NCI-H146 treated with DMSO at 0.1 percent for 48 hours (cell line): ENCODE data around the gene C12orf43.

Experiments used
- DNase-seq: peaks from one replicate; lab custom pipeline; 2025; ENCODE audit not compliant: unreplicated experiment; lab: John Stamatoyannopoulos, UW

Gene C12orf43

GRCh38 chr12:120999191-121000120 is 16.8 kb downstream of the C12orf43 start:
- DNase-seq = no peak

GRCh38 chr12:120998435-120998834 is 17.9 kb downstream of the C12orf43 start:
- no peak for DNase-seq

- DNase-seq = no peak
Measured at GRCh38 chr12:120997448-120997847, 18.8 kb downstream of the C12orf43 start.

GRCh38 chr12:120996133-120996746 is 20.0 kb downstream of the C12orf43 start:
- no peak for DNase-seq

DNA sequence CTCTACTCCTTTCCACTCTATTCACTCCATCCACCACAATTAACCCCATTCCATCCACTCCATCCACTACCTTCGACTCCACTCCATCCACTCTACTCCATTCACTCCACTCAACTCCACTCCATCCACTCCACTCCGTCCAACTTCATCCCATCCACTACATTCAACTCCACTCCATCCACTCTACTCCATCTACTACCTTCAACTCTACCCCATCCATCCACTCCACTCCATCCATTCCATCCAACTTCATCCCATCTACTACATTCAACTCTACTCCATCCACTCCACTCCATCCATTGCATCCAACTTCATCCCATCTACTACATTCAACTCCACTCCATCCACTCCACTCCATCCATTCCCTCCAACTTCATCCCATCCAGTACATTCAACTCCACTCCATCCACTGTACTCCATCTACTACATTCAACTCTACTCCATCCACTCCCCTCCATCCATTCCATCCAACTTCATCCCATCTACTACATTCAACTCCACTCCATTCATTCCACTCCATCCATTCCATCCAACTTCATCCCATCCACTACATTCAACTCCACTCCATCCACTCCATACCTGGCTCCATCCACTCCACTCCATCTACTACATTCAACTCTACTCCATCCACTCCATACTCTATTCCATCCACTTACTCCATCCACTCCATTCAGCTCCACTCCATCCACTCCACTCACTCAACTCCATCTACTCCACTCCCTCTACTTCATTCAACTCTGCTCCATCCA is 21.5 kb downstream of the C12orf43 start:
- DNase-seq = no peak

DNA sequence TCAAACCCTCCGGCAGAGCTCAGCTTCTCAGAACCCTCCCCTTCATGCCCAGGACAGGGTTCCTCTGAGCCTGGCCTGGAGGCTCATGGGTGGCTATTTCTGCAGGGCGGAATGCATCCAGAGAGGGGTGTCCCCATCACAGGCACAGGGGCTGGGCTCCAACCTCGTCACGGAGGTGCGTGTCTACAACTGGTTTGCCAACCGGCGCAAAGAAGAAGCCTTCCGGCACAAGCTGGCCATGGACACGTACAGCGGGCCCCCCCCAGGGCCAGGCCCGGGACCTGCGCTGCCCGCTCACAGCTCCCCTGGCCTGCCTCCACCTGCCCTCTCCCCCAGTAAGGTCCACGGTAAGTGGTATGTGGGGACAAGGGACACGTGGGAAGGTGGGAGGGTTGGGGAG is 22.2 kb downstream of the C12orf43 start:
- DNase-seq = no peak

GRCh38 chr12:120993496-120993895 is 22.8 kb downstream of the C12orf43 start:
- DNase-seq = no peak

DNA sequence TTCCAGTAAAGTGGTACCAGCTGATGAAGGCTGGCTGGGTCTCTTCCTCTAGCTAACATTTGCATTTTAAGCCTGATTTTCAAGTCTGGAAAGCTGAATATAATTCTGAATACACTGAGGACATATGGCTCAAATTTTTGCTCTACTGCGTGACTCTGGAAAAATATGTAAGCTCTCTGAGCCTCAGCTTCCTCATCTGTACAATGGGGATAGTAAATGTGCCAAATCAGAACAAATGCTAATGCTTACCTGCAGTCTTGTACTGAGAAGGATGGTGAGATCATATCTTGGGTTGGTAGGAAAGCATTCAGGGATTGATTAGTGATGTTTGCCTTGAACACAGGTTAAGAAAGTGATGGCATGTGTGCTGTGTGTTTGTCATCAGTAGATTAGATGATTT is 23.3 kb downstream of the C12orf43 start:
- DNase-seq = no peak

- no peak for DNase-seq
Measured at GRCh38 chr12:120991965-120992364, 24.3 kb downstream of the C12orf43 start.

GRCh38 chr12:120990487-120991055 is 25.7 kb downstream of the C12orf43 start:
- DNase-seq = no peak

DNA sequence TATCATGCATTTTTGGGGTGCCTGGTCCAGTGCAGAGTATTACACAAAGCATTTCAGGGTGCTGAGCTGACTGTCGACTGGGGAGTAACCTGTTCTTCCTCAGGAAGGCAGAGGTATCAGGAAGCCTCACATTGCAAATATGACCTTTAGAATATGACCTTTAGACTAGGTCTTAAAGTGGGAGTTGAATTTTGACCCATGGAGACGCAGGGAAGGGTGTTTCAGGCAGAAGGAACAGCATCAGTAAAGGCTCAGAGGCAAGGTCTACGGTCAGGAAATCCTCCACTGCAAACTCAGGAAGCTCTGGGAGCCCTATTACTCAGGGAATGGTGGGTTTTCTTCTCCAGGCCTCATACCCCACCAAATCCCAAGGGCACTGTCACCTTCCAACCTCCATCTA is 26.6 kb downstream of the C12orf43 start:
- no peak for DNase-seq

- no peak for DNase-seq
Measured at GRCh38 chr12:120988658-120989057, 27.6 kb downstream of the C12orf43 start.

DNA sequence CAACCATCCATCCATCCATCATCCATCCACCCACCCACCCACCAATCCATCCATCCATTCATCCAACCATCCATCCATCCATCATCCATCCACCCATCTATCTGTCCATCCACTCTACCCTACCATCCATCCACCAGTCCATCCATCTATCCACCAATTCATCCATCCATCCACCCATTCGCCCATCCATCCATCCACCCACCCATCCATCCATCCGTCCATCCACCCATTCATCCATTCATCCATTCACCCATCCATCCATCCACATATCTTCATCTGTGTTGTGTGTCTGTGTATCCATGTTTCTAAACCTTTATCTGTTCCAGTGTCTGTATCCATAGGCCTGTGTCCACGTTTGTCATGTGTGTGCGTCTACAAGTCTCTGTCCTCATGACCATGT is 28.1 kb downstream of the C12orf43 start:
- DNase-seq = no peak

DNA sequence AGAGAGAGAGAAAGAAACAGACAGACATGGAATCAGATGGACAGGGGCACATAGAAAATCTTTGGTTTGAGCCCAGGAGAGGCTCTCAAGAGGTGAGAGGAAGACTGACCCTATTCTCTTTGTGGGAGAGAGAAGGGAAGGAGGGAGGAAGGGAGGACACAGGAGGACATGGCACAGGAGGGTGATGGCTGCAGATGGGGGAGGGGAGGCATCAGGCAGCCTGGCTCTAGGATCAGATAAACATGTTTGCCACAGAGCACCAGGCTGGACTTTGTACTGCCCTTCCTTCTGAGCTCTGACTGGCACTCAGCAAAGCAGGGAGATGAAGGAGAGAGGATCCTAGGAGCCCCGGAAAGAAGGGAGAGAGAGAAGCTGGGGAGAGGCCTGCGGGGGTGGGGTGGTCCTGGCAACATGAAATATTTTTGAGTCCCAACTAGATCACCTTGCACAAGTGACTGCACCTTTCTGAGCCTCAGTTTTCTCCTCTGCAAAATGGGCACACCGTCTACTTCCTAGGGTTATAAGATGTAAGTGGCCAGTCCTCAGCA is 31.9 kb downstream of the C12orf43 start:
- no peak for DNase-seq

DNA sequence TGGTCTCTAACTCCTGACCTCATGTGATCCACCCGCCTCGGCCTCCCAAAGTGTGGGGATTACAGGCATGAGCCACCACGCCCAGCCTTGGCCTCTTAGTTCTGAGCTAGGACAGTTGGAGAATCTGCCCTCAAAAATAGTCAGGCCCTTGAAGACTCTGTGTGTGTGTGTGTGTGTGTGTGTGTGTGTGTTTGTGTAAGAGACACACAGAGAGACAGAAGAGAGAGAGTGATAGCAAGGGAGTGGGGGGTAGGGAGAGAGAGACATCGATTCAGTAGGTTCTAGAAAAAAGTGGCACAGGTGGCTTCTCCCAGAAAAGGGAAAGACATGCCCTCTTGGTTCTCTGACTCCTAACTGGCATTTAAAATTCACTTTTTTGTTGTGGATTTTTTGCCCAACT is 32.5 kb downstream of the C12orf43 start:
- no peak for DNase-seq

GRCh38 chr12:120982659-120983058 is 33.6 kb downstream of the C12orf43 start:
- no peak for DNase-seq

DNA sequence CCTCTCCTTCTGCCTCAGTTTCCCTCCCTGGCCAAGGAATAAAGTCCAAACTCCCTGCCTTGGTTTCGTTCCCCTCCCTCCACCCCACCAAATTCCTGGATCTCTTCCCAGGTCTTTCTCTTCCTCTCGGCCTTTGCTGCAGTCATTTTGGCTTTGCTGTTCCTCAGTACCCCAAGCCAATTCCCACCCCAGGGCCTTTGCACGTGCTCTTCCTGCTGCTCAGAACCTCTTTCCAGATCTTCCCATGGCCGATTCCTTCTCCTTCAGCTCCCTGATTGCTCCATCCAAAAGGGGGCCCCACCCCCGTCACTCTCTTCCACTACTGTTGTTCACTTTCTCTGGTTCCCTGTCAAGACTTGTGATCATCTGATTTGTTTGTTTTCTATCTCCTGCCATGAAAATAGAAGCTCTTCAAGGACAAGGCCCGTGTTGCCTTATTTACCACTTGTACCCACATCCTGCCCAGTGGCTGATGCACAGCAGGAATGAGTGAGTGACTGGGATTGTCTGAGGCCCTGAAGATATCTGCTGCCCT is 34.8 kb downstream of the C12orf43 start:
- DNase-seq = no peak

GRCh38 chr12:120980800-120981368 is 35.4 kb downstream of the C12orf43 start:
- DNase-seq = no peak

- no peak for DNase-seq
Measured at GRCh38 chr12:120979862-120980696, 36.2 kb downstream of the C12orf43 start.
